IMR-90 (cell line): ENCODE data around the gene GGACT. TPM values are rescaled to one million over a fixed set of nuclear protein-coding genes. Genes with fewer than 3 reads are reported as not detected.

Experiments used
- ATAC-seq: fragments of 200-7000 bp; cut with Tn5 transposase; 2 replicates; pipeline ENCODE4 v1.9.1; 2020; ENCODE audit warnings: low read depth, mild to moderate bottlenecking, moderate library complexity
- BruUV-seq: library from RNA; stranded (reverse); fragments of 400-500 nt; replicated peaks from 2 replicates; lab custom pipeline; 2021; lab: Mats Ljungman, UMichigan
- CTCF ChIA-PET: fragments of 300-600 bp; formaldehyde crosslinking; extraction: SDS; loops from one replicate; lab custom pipeline; 2021; ENCODE audit warnings: antibody characterized with exemption; lab: Yijun Ruan, JAX
- POLR2A ChIA-PET: fragments of 300-600 bp; sonication (Branson Sonifier 250); formaldehyde crosslinking; loops from one replicate; lab custom pipeline; 2022; ENCODE audit warnings: antibody characterized with exemption; ENCODE audit not compliant: unreplicated experiment; lab: Charles Lee
- DNase-seq: peaks from one replicate; pipeline ENCODE4 v3.0.0; 2013
- H2AFZ ChIP-seq: replicated peaks from 2 replicates; pipeline ENCODE3; 2013; ENCODE audit warnings: low read length, mild to moderate bottlenecking; ENCODE audit not compliant: poor library complexity
- H2AK5ac ChIP-seq: 2 replicates; pipeline ENCODE4 v1.6.1; 2013; ENCODE audit warnings: low read depth, low read length, inconsistent platforms
- H2AK9ac ChIP-seq: replicated peaks from 2 replicates; pipeline ENCODE3; 2013; ENCODE audit warnings: mild to moderate bottlenecking, low read depth, low read length, moderate library complexity; ENCODE audit not compliant: poor library complexity
- H2BK120ac ChIP-seq: 2 replicates; pipeline ENCODE4 v1.6.1; 2013; ENCODE audit warnings: low read depth, low read length, inconsistent platforms
- H2BK15ac ChIP-seq: 3 replicates; pipeline ENCODE4 v1.6.1; 2013; ENCODE audit warnings: low read depth, low read length, inconsistent platforms
- H2BK20ac ChIP-seq: 2 replicates; pipeline ENCODE4 v1.6.1; 2013; ENCODE audit warnings: low read depth, mild to moderate bottlenecking, inconsistent platforms, low read length, moderate library complexity
- H2BK5ac ChIP-seq: 2 replicates; pipeline ENCODE4 v1.6.1; 2013; ENCODE audit warnings: mild to moderate bottlenecking, low read depth, low read length, inconsistent platforms; ENCODE audit not compliant: poor library complexity, severe bottlenecking
- H3K14ac ChIP-seq: replicated peaks from 2 replicates; pipeline ENCODE4 v1.6.1; 2013; ENCODE audit warnings: low read depth, low read length, inconsistent platforms
- H3K18ac ChIP-seq: 2 replicates; pipeline ENCODE4 v1.6.1; 2013; ENCODE audit warnings: low read depth, low read length, control low read depth
- H3K23ac ChIP-seq: 2 replicates; pipeline ENCODE4 v1.6.1; 2013; ENCODE audit warnings: low read depth, low read length, inconsistent platforms
- H3K27ac ChIP-seq: 2 replicates; pipeline ENCODE4 v1.5.1; 2013; ENCODE audit warnings: mild to moderate bottlenecking, control low read depth, low read length; ENCODE audit not compliant: insufficient read depth
- H3K27me3 ChIP-seq: 2 replicates; pipeline ENCODE4 v1.6.1; 2013; ENCODE audit warnings: low read length; ENCODE audit not compliant: control insufficient read depth, insufficient read depth
- H3K36me3 ChIP-seq: 2 replicates; pipeline ENCODE4 v1.6.1; 2013; ENCODE audit warnings: low read length, mixed read lengths; ENCODE audit not compliant: control insufficient read depth, insufficient read depth
- H3K4ac ChIP-seq: 2 replicates; pipeline ENCODE4 v1.6.1; 2013; ENCODE audit warnings: low read depth, low read length, inconsistent platforms
- H3K4me1 ChIP-seq: 2 replicates; pipeline ENCODE4 v1.6.1; 2013; ENCODE audit warnings: low read length, mixed read lengths; ENCODE audit not compliant: control insufficient read depth, insufficient read depth
- H3K4me2 ChIP-seq: 2 replicates; pipeline ENCODE4 v1.6.1; 2013; ENCODE audit warnings: low read depth, mild to moderate bottlenecking, control low read depth, low read length, moderate library complexity
- H3K4me3 ChIP-seq: 2 replicates; pipeline ENCODE4 v1.5.1; 2013; ENCODE audit warnings: low read depth, mild to moderate bottlenecking, control low read depth, low read length, moderate library complexity; ENCODE audit not compliant: insufficient read depth
- H3K56ac ChIP-seq: 2 replicates; pipeline ENCODE4 v1.6.1; 2013; ENCODE audit warnings: low read length, inconsistent platforms; ENCODE audit not compliant: insufficient read depth; ENCODE audit errors: extremely low read depth
- H3K79me1 ChIP-seq, 2 experiments: 2 replicates each; pipeline ENCODE4 v1.6.1; 2013; ENCODE audit warnings: low read length in 2 of 2, inconsistent platforms in 1 of 2, low read depth in 1 of 2
- H3K9ac ChIP-seq: 2 replicates; pipeline ENCODE4 v1.6.1; 2013; ENCODE audit warnings: low read depth, low read length, control low read depth
- H3K9me1 ChIP-seq: 2 replicates; pipeline ENCODE4 v1.6.1; 2013; ENCODE audit warnings: low read length, inconsistent platforms; ENCODE audit not compliant: insufficient read depth
- H3K9me3 ChIP-seq: 2 replicates; pipeline ENCODE4 v1.6.1; 2013; ENCODE audit warnings: low read length; ENCODE audit not compliant: control insufficient read depth, insufficient read depth
- H4K20me1 ChIP-seq: 2 replicates; pipeline ENCODE4 v1.6.1; 2013; ENCODE audit warnings: low read length, inconsistent platforms; ENCODE audit not compliant: insufficient read depth
- H4K5ac ChIP-seq: 2 replicates; pipeline ENCODE4 v1.6.1; 2013; ENCODE audit warnings: mild to moderate bottlenecking, low read depth, low read length, control low read depth
- H4K8ac ChIP-seq, 2 experiments: 2 replicates each; pipeline ENCODE4 v1.6.1; 2013; ENCODE audit warnings: low read depth in 2 of 2, low read length in 2 of 2, control low read depth in 1 of 2, inconsistent platforms in 1 of 2
- H4K91ac ChIP-seq: 2 replicates; pipeline ENCODE4 v1.6.1; 2013; ENCODE audit warnings: low read depth, low read length, inconsistent platforms; ENCODE audit not compliant: insufficient read depth
- BHLHE40 ChIP-seq: fragments of 150-350 bp; IDR thresholded peaks from 2 replicates; pipeline ENCODE4 v1.6.1; 2016; ENCODE audit warnings: mild to moderate bottlenecking, low read depth, low read length
- CEBPB ChIP-seq: IDR thresholded peaks from 2 replicates; pipeline ENCODE4 v1.6.1; 2012; ENCODE audit warnings: low read depth, low read length, improper control_type of control experiment
- CHD1 ChIP-seq: IDR thresholded peaks from 2 replicates; pipeline ENCODE4 v1.6.1; 2012; ENCODE audit warnings: low read depth, low read length, improper control_type of control experiment
- MAFK ChIP-seq: IDR thresholded peaks from 2 replicates; pipeline ENCODE4 v1.6.1; 2012; ENCODE audit warnings: low read depth, low read length, improper control_type of control experiment
- MAZ ChIP-seq: IDR thresholded peaks from 2 replicates; pipeline ENCODE4 v1.6.1; 2012; ENCODE audit warnings: low read depth, mild to moderate bottlenecking, low read length, improper control_type of control experiment, moderate library complexity, borderline replicate concordance
- MXI1 ChIP-seq: IDR thresholded peaks from 2 replicates; pipeline ENCODE4 v1.6.1; 2012; ENCODE audit warnings: low read depth, mild to moderate bottlenecking, low read length, moderate library complexity, borderline replicate concordance
- NFE2L2 ChIP-seq: fragments of 150-350 bp; IDR thresholded peaks from 2 replicates; pipeline ENCODE4 v1.6.1; 2016; ENCODE audit warnings: low read depth, mild to moderate bottlenecking, low read length
- RAD21 ChIP-seq: IDR thresholded peaks from 2 replicates; pipeline ENCODE4 v1.6.1; 2012; ENCODE audit warnings: low read length, improper control_type of control experiment
- RCOR1 ChIP-seq: IDR thresholded peaks from 2 replicates; pipeline ENCODE4 v1.6.1; 2012; ENCODE audit warnings: mild to moderate bottlenecking, low read length, improper control_type of control experiment; ENCODE audit not compliant: insufficient replicate concordance
- RFX5 ChIP-seq: IDR thresholded peaks from 2 replicates; pipeline ENCODE4 v1.8.0; 2012; ENCODE audit warnings: low read depth, mild to moderate bottlenecking, low read length, moderate library complexity
- SMC3 ChIP-seq: fragments of 150-350 bp; IDR thresholded peaks from 2 replicates; pipeline ENCODE4 v1.6.1; 2016; ENCODE audit warnings: low read depth, mild to moderate bottlenecking, antibody characterized with exemption, low read length, moderate library complexity
- WGBS, 2 experiments: methylation state at CpG; one replicate each; pipeline versions ENCODE4 v1.1.5 to v1.1.7; 2013; ENCODE audit warnings: missing lambda C conversion rate in 2 of 2; ENCODE audit not compliant: insufficient read length in 1 of 2; ENCODE audit errors: extremely low coverage in 2 of 2; 5-methylcytosine and 5-hydroxymethylcytosine counted together
- dilution Hi-C: fragments of 300-500 bp; cut with HindIII; formaldehyde crosslinking; loops from one replicate; pipeline ENCODE4 v1.14.3; 2018; ENCODE audit warnings: low sequenced_read_pairs; ENCODE audit not compliant: unreplicated experiment
- in situ Hi-C: fragments of 300-500 bp; cut with MboI; formaldehyde crosslinking; loops from 3 replicates; pipeline ENCODE4 v1.14.3; 2019; ENCODE audit warnings: low sequenced_read_pairs, inconsistent platforms, mixed read lengths
- intact Hi-C: fragments of 100-400 bp; cut with micrococcal nuclease; formaldehyde crosslinking; loops from 2 replicates; pipeline ENCODE4 v1.10.0; 2022
- polyA plus RNA-seq, 3 experiments: library from polyadenylated mRNA; depleted of rRNA; stranded (reverse); fragments of >200 nt; gene quantifications; 2 replicates each; pipeline ENCODE4 v1.2.3, GENCODE V29; 2012; ENCODE audit warnings: low replicate concordance in 1 of 3
- total RNA-seq: library from RNA; depleted of rRNA; stranded (reverse); fragments of >200 nt; gene quantifications from 2 replicates; pipeline ENCODE4 v1.2.3, GENCODE V29; 2012

The GGACT gene
- total and polyA plus RNA-seq, 2 of the 4 experiments (the other 2 are of a cell fraction), result 2.0 to 2.6 TPM

DNA sequence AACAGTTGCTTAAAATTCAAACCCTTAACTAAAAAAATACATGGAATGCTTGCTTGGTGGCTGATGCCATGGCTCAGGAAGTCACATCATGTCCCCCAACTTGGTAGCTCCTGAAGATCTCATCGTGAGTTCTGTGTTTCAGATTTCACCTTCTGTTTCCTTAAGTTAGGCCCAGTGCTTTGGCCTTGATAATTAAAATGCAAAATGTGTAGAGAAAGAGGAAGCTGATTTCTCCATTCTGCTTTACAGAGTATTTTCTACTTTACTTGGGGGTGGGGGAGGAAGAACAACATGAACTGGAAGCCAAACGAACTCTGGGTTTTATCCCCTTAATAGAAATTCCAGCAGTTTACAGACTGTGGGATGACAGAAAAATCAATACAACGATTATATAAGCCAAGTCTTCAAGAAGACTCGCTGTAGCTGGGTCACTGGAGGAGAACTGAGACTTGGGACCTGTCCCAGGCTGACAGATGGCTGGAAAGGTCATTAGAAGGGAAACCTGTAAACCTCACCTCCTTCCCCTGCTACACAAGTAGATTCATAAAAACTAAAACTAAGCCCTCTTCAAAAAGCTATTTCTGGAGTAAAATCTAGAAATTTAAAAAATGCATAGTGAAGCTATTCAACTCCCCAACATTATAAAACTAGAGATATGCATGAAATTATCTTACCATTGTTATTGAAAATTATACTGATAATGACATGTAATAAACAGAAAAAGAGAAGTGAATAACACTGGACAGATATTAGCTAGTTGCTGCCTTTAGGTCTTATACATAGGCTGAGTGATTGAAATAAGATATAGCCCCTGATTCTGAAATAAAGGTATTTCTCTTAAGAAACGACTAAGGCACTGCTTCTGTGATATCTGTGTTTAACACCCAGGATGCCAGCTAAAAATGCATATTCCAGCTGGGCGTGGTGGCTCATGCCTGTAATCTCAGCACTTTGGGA is 22.1 kb upstream of the GGACT start:
- Histone ChIP-seq H3K9ac (no peak overlapping the region), H3K23ac (no peak overlapping the region), H4K8ac (no peak overlapping the region), H3K9me3 (no peaks in the 10 kb centered on the region), H3K79me1 (no peaks in the 10 kb centered on the region), H3K18ac (no peak overlapping the region), H4K20me1 (no peaks in the 10 kb centered on the region), H3K36me3 (peaks cover 12% of the 10 kb centered on the region; the same call in 1 of the 2 replicates), H4K91ac (no peak overlapping the region), H2BK15ac (no peak overlapping the region), H3K4me2 (no peak overlapping the region), H3K14ac (no peak overlapping the region), H3K27me3 (no peaks in the 10 kb centered on the region), H4K5ac (no peak overlapping the region), H2AK5ac (no peak overlapping the region), H3K4ac (no peak overlapping the region), H2BK5ac (no peak overlapping the region), H3K4me1 (no peaks in the 10 kb centered on the region), H3K27ac (no peak overlapping the region), H2BK20ac (no peak overlapping the region), H3K9me1 (no peaks in the 10 kb centered on the region), H3K56ac (no peak overlapping the region), H2AK9ac (no peak overlapping the region), H2AFZ (no peak overlapping the region), H2BK120ac (no peak overlapping the region), H3K4me3 (no peak overlapping the region)
- CTCF ChIA-PET, result interaction anchor here (0.6 kb wide), 1 partner anchor 1466 kb away, joined by 3 read pairs; no protein-coding TSS in a partner anchor
- 83% methylated on average over 2 of the region's 6 CpGs; no CpG with 5 or more reads in 1 of the 2 experiments for WGBS, 2 experiments
- POLR2A ChIA-PET, result no interaction called here
- in situ Hi-C loops (no loop called here), intact Hi-C loops (no loop called here), dilution Hi-C loops (no loop called here)
- DNase-seq (no peak), ATAC-seq (no peak)
- BruUV-seq, result no TSS peak
- TF ChIP-seq SMC3, result no peak
- TF ChIP-seq BHLHE40, result no peak
- TF ChIP-seq RCOR1, result no peak
- no peak for TF ChIP-seq MAZ
- no peak for TF ChIP-seq CHD1
- TF ChIP-seq MXI1, result no peak
- no peak for TF ChIP-seq RFX5
- TF ChIP-seq NFE2L2, result no peak
- TF ChIP-seq RAD21, result no peak
- TF ChIP-seq CEBPB, result no peak
- no peak for TF ChIP-seq MAFK
